H1 (cell line): ENCODE data around the gene PRTN3. TPM values are rescaled to one million over a fixed set of nuclear protein-coding genes. Genes with fewer than 3 reads are reported as not detected.

Experiments
- CTCF ChIA-PET: fragments of 300-600 bp; sonication (Branson Sonifier 250); formaldehyde crosslinking; loops from one replicate; lab custom pipeline; 2021; ENCODE audit not compliant: partially characterized antibody; lab: Charles Lee
- POLR2A ChIA-PET: fragments of 300-600 bp; sonication (Branson Sonifier 250); formaldehyde crosslinking; loops from one replicate; lab custom pipeline; 2021; ENCODE audit warnings: inconsistent platforms; ENCODE audit not compliant: partially characterized antibody; lab: Charles Lee
- DNase-seq, 2 experiments: peaks; one replicate each; pipeline versions ENCODE4 v3.0.0 to v3.0.0-alpha.2; 2010 to 2022; ENCODE audit warnings: low spot score in 2 of 2, low read depth in 1 of 2, mixed read lengths in 1 of 2
- FAIRE-seq: peaks from 2 replicates; lab custom pipeline; 2011; peaks lifted over from hg19 to GRCh38; lab: Jason Lieb, UNC
- H2AFZ ChIP-seq: 2 replicates; pipeline ENCODE4 v1.8.1; 2012; ENCODE audit warnings: low read length, inconsistent platforms
- H2AK5ac ChIP-seq: 2 replicates; pipeline ENCODE4 v1.6.1; 2013; ENCODE audit warnings: low read depth, low read length
- H2BK120ac ChIP-seq: replicated peaks from 2 replicates; pipeline ENCODE3; 2013; ENCODE audit warnings: low read depth, low read length, inconsistent platforms
- H2BK12ac ChIP-seq: 2 replicates; pipeline ENCODE4 v1.6.1; 2013; ENCODE audit warnings: low read depth, low read length
- H2BK15ac ChIP-seq: 2 replicates; pipeline ENCODE4 v1.6.1; 2013; ENCODE audit warnings: low read length
- H2BK20ac ChIP-seq: 2 replicates; pipeline ENCODE4 v1.6.1; 2013; ENCODE audit warnings: low read length
- H2BK5ac ChIP-seq: 2 replicates; pipeline ENCODE4 v1.6.1; 2013; ENCODE audit warnings: low read depth, low read length
- H3K14ac ChIP-seq: 2 replicates; pipeline ENCODE4 v1.6.1; 2013; ENCODE audit warnings: inconsistent platforms; ENCODE audit not compliant: insufficient read length
- H3K18ac ChIP-seq: 2 replicates; pipeline ENCODE4 v1.6.1; 2013; ENCODE audit warnings: low read length; ENCODE audit errors: extremely low read depth
- H3K23ac ChIP-seq: 2 replicates; pipeline ENCODE4 v1.6.1; 2013; ENCODE audit warnings: inconsistent platforms; ENCODE audit not compliant: insufficient read length
- H3K23me2 ChIP-seq: 2 replicates; pipeline ENCODE4 v1.6.1; 2013; ENCODE audit warnings: low read depth, low read length
- H3K27ac ChIP-seq: 2 replicates; pipeline ENCODE4 v1.6.1; 2011; ENCODE audit warnings: low read depth, low read length, inconsistent platforms
- H3K27me3 ChIP-seq, 4 experiments: replicated peaks in 1 of 4; 1 replicate in 1 of 4; 2 replicates in 3 of 4; pipeline versions ENCODE4 v1.6.1 to v1.8.1; 2011 to 2013; ENCODE audit warnings: low read length in 3 of 4, mild to moderate bottlenecking in 3 of 4, inconsistent platforms in 2 of 4, mixed read lengths in 2 of 4, moderate library complexity in 1 of 4; ENCODE audit not compliant: control insufficient read depth in 3 of 4, insufficient read depth in 3 of 4; ENCODE audit errors: extremely low read depth in 1 of 4
- H3K36me3 ChIP-seq, 4 experiments: 2 replicates each; pipeline versions ENCODE4 v1.6.1 to v1.8.1; 2011 to 2013; ENCODE audit warnings: mild to moderate bottlenecking in 4 of 4, low read length in 3 of 4, moderate library complexity in 2 of 4, control low read depth in 1 of 4, inconsistent platforms in 1 of 4; ENCODE audit not compliant: insufficient read depth in 4 of 4, control insufficient read depth in 2 of 4
- H3K4ac ChIP-seq: replicated peaks from 2 replicates; pipeline ENCODE3; 2013; ENCODE audit warnings: low read length, low read depth, mixed read lengths, inconsistent platforms; ENCODE audit not compliant: insufficient read length
- H3K4me1 ChIP-seq, 4 experiments: replicated peaks in 1 of 4; 1 replicate in 1 of 4; 2 replicates in 3 of 4; pipeline versions ENCODE4 v1.6.1 to v1.8.1; 2011 to 2013; ENCODE audit warnings: low read length in 3 of 4, inconsistent platforms in 2 of 4, mixed read lengths in 1 of 4; ENCODE audit not compliant: insufficient read depth in 4 of 4, control insufficient read depth in 3 of 4
- H3K4me2 ChIP-seq, 2 experiments: 2 replicates each; pipeline versions ENCODE4 v1.6.1 to v1.8.1; 2011 to 2013; ENCODE audit warnings: low read depth in 2 of 2, low read length in 2 of 2, control low read depth in 1 of 2, inconsistent platforms in 1 of 2, mild to moderate bottlenecking in 1 of 2; ENCODE audit not compliant: insufficient read depth in 1 of 2
- H3K4me3 ChIP-seq, 4 experiments: fragments of 200-600, 300-600 bp in 1 of 4; sonication (generic), shearing (Covaris generic), sonication (Bioruptor Twin) in 1 of 4; 2 replicates each; pipeline versions ENCODE4 v1.5.1 to v1.8.1; 2011 to 2016; ENCODE audit warnings: low read length in 4 of 4, low read depth in 3 of 4, control low read depth in 2 of 4, inconsistent platforms in 2 of 4, mild to moderate bottlenecking in 2 of 4, mixed read lengths in 1 of 4, moderate library complexity in 1 of 4; ENCODE audit not compliant: insufficient read depth in 2 of 4; ENCODE audit errors: extremely low read depth in 1 of 4
- H3K56ac ChIP-seq: replicated peaks from 2 replicates; pipeline ENCODE3; 2013; ENCODE audit warnings: low read depth, mild to moderate bottlenecking, mixed read lengths, low read length, inconsistent platforms; ENCODE audit not compliant: insufficient read length
- H3K79me1 ChIP-seq: 2 replicates; pipeline ENCODE4 v1.6.1; 2013; ENCODE audit warnings: low read depth, low read length, control low read depth
- H3K79me2 ChIP-seq, 2 experiments: 2 replicates each; pipeline versions ENCODE4 v1.6.1 to v1.8.1; 2012 to 2013; ENCODE audit warnings: low read length in 2 of 2, mild to moderate bottlenecking in 2 of 2, inconsistent platforms in 1 of 2; ENCODE audit not compliant: insufficient read depth in 2 of 2, control insufficient read depth in 1 of 2
- H3K9ac ChIP-seq, 4 experiments: replicated peaks in 1 of 4; 1 replicate in 1 of 4; 2 replicates in 3 of 4; pipeline versions ENCODE4 v1.6.1 to v1.8.1; 2011 to 2013; ENCODE audit warnings: low read depth in 3 of 4, low read length in 3 of 4, control low read depth in 2 of 4, mild to moderate bottlenecking in 2 of 4, moderate library complexity in 2 of 4, inconsistent platforms in 1 of 4; ENCODE audit errors: extremely low read depth in 1 of 4
- H3K9me3 ChIP-seq, 2 experiments: 2 replicates each; pipeline versions ENCODE4 v1.6.1 to v1.8.1; 2012 to 2013; ENCODE audit warnings: mild to moderate bottlenecking in 2 of 2, moderate library complexity in 2 of 2, control low read depth in 1 of 2, inconsistent platforms in 1 of 2, low read depth in 1 of 2, low read length in 1 of 2, mixed read lengths in 1 of 2; ENCODE audit not compliant: insufficient read depth in 2 of 2
- H4K20me1 ChIP-seq, 2 experiments: replicated peaks in 1 of 2; 2 replicates each; pipeline versions ENCODE3 to v1.8.1; 2011 to 2013; ENCODE audit warnings: inconsistent platforms in 2 of 2, low read length in 2 of 2, mild to moderate bottlenecking in 1 of 2; ENCODE audit not compliant: insufficient read depth in 2 of 2, control insufficient read depth in 1 of 2
- H4K5ac ChIP-seq: 2 replicates; pipeline ENCODE4 v1.6.1; 2013; ENCODE audit warnings: low read length, low read depth, mixed read lengths, inconsistent platforms; ENCODE audit not compliant: insufficient read length
- H4K8ac ChIP-seq: 2 replicates; pipeline ENCODE4 v1.8.0; 2013; ENCODE audit warnings: mild to moderate bottlenecking, moderate library complexity, low read length, inconsistent platforms; ENCODE audit not compliant: insufficient read depth; ENCODE audit errors: extremely low read depth
- H4K91ac ChIP-seq: replicated peaks from 2 replicates; pipeline ENCODE3; 2013; ENCODE audit warnings: low read length, mixed read lengths, inconsistent platforms; ENCODE audit not compliant: insufficient read length
- BRCA1 ChIP-seq: IDR thresholded peaks from 2 replicates; pipeline ENCODE4 v1.6.1; 2012; ENCODE audit warnings: low read depth, low read length, improper control_type of control experiment
- EGR1 ChIP-seq: IDR thresholded peaks from 2 replicates; pipeline ENCODE4 v1.6.1; 2011; ENCODE audit warnings: low read depth, low read length, borderline replicate concordance
- EZH2 ChIP-seq: fragments of 200-600 bp; sonication (generic); IDR thresholded peaks from 2 replicates; pipeline ENCODE4 v1.7.1; 2012; ENCODE audit warnings: low read depth, mild to moderate bottlenecking, moderate library complexity, low read length, inconsistent platforms; ENCODE audit not compliant: severe bottlenecking
- JUND ChIP-seq: IDR thresholded peaks from 2 replicates; pipeline ENCODE4 v1.6.1; 2011; ENCODE audit warnings: mild to moderate bottlenecking, improper control_type of control experiment, low read length
- KDM4A ChIP-seq: IDR thresholded peaks from one replicate; pipeline ENCODE4 v1.7.1; 2012; ENCODE audit warnings: low read depth, mild to moderate bottlenecking, moderate library complexity, low read length, inconsistent platforms; ENCODE audit not compliant: severe bottlenecking
- NANOG ChIP-seq: IDR thresholded peaks from 2 replicates; pipeline ENCODE4 v1.6.1; 2011; ENCODE audit warnings: low read length, low read depth, mild to moderate bottlenecking, inconsistent platforms; ENCODE audit not compliant: insufficient read depth, poor library complexity, severe bottlenecking
- PHF8 ChIP-seq: fragments of 200-600 bp; sonication (generic); conservative IDR thresholded peaks from 2 replicates; pipeline ENCODE4 v1.7.1; 2012; ENCODE audit warnings: low read depth, mild to moderate bottlenecking, inconsistent platforms, low read length, moderate library complexity
- RAD21 ChIP-seq, 2 experiments: IDR thresholded peaks in 1 of 2; conservative IDR thresholded peaks in 1 of 2; 2 replicates each; pipeline ENCODE4 v1.6.1; 2011; ENCODE audit warnings: low read depth in 2 of 2, low read length in 2 of 2, improper control_type of control experiment in 1 of 2, inconsistent platforms in 1 of 2, mild to moderate bottlenecking in 1 of 2, moderate library complexity in 1 of 2
- RBBP5 ChIP-seq: IDR thresholded peaks from 2 replicates; pipeline ENCODE4 v1.7.1; 2012; ENCODE audit warnings: low read depth, mild to moderate bottlenecking, inconsistent platforms, low read length, moderate library complexity, borderline replicate concordance
- SIN3A ChIP-seq, 2 experiments: IDR thresholded peaks in 1 of 2; conservative IDR thresholded peaks in 1 of 2; 2 replicates each; pipeline ENCODE4 v1.6.1; 2011 to 2012; ENCODE audit warnings: low read length in 2 of 2, improper control_type of control experiment in 1 of 2, low read depth in 1 of 2, mild to moderate bottlenecking in 1 of 2
- TAF7 ChIP-seq: optimal IDR thresholded peaks from 2 replicates; pipeline ENCODE3; 2011; ENCODE audit warnings: low read depth, mild to moderate bottlenecking, inconsistent platforms, low read length, moderate library complexity, borderline replicate concordance
- TCF12 ChIP-seq: IDR thresholded peaks from 2 replicates; pipeline ENCODE4 v1.6.1; 2011; ENCODE audit warnings: low read depth, mild to moderate bottlenecking, low read length
- YY1 ChIP-seq: IDR thresholded peaks from 2 replicates; pipeline ENCODE4 v1.6.1; 2011; ENCODE audit warnings: low read depth, mild to moderate bottlenecking, low read length
- WGBS, 2 experiments: shearing (Covaris generic) in 1 of 2; methylation state at CpG; one replicate each; pipeline versions ENCODE4 v1.1.6 to v1.1.7; 2013 to 2015; ENCODE audit warnings: low lambda C conversion rate in 2 of 2, mixed read lengths in 2 of 2, inconsistent platforms in 1 of 2, low coverage in 1 of 2, missing lambda C conversion rate in 1 of 2; ENCODE audit not compliant: insufficient replicate concordance in 2 of 2, insufficient coverage in 1 of 2, insufficient read length in 1 of 2; ENCODE audit errors: extremely low coverage in 1 of 2, missing lambda C conversion rate in 1 of 2; 5-methylcytosine and 5-hydroxymethylcytosine counted together
- polyA plus RNA-seq, 7 experiments: library from polyadenylated mRNA; depleted of rRNA in 3 of 7; stranded (reverse) in 5 of 7; unstranded in 2 of 7; fragments of >200 nt in 5 of 7; fragments of 200-250 nt in 2 of 7; gene quantifications; 1 replicate in 5 of 7; 2 replicates in 1 of 7; 4 replicates in 1 of 7; pipeline versions ENCODE4 v1.2.1 to v1.2.3, GENCODE V29; 2011 to 2013; ENCODE audit warnings: missing spikeins in 2 of 7, mixed read lengths in 2 of 7
- total RNA-seq: library from RNA; stranded (reverse); fragmentation: NEBNext Ultra II Directional; extraction: Animal tissue kit (Norgen Biotek cat#: 25700); gene quantifications from 2 replicates; pipeline ENCODE4 v1.2.1, GENCODE V29; 2021

The PRTN3 gene
- total and polyA plus RNA-seq, 2 of the 8 experiments (the other 6 are each of a cell fraction or from before 2014, with no cell fraction given), result 0.39 to 2.1 TPM

- H3K36me3 ChIP-seq, result peaks cover 0 to 13% (median 7%) of the 10 kb centered on the region in 4 experiments; a peak in 3 of 8 replicates
- TF ChIP-seq JUND (no peak), RAD21 (IDR thresholded peaks at IDR 0.05 in 1 of 2, conservative IDR thresholded peaks at IDR 0.05 in 1 of 2; ENCODE audit: low read depth in 2 of 2, low read length in 2 of 2) (no peak), EZH2 (no peak), TCF12 (no peak), NANOG (no peak), BRCA1 (no peak), RBBP5 (no peak), SIN3A (conservative IDR thresholded peaks at IDR 0.05 in 1 of 2, IDR thresholded peaks at IDR 0.05 in 1 of 2; ENCODE audit: low read depth in 1 of 2, low read length in 2 of 2) (no peak), PHF8 (no peak), KDM4A (no peak), TAF7 (no peak), EGR1 (no peak), YY1 (no peak)
Observed at GRCh38 chr19:890831-891230, 50.0 kb downstream of the PRTN3 start.

More at GRCh38 chr19:890831-891230, 50.0 kb downstream of the PRTN3 start:
- Histone ChIP-seq H4K8ac (no peak overlapping the region), H3K23ac (no peak overlapping the region), H4K20me1 (peaks cover under 1 to 13% of the 10 kb centered on the region in 2 experiments), H4K91ac (no peak overlapping the region), H3K27me3 (no peaks in the 10 kb centered on the region), H3K4me3 (no peak overlapping the region), H3K79me1 (peaks cover 7% of the 10 kb centered on the region), H2BK12ac (no peak overlapping the region), H2BK20ac (no peak overlapping the region), H3K18ac (no peak overlapping the region), H3K23me2 (peaks cover 3% of the 10 kb centered on the region; the same call in 1 of the 2 replicates), H3K79me2 (no peaks in the 10 kb centered on the region; a peak in 1 of 4 replicates), H2AK5ac (no peak overlapping the region), H2BK15ac (no peak overlapping the region), H3K9me3 (no peaks in the 10 kb centered on the region), H3K14ac (no peak overlapping the region), H3K27ac (no peak overlapping the region), H2BK5ac (no peak overlapping the region), H2BK120ac (no peak overlapping the region), H3K4me1 (peaks cover 0 to 5% (median under 1%) of the 10 kb centered on the region in 4 experiments; a peak in 3 of 7 replicates), H3K4ac (no peak overlapping the region), H3K9ac (no peak overlapping the region), H3K4me2 (no peak overlapping the region), H2AFZ (no peak overlapping the region), H4K5ac (no peak overlapping the region), H3K56ac (no peak overlapping the region)
- DNase-seq, result no peak
- ChIA-PET POLR2A (interaction anchor here (1.0 to 8.8 kb wide), 2 partner anchors 13 to 28 kb away, joined by 3 to 82 read pairs; no protein-coding TSS in a partner anchor), CTCF (no interaction called here)
- WGBS, 2 experiments, result 94% methylated on average over 9 of the region's 18 CpGs; no CpG with 5 or more reads in 1 of the 2 experiments
- no peak for FAIRE-seq
